Measurements from ENCODE around the gene DTX3.
"Not testable (repeated sequence)": the region's sequence is repeated elsewhere in the genome, so short reads cannot be mapped to it uniquely, and the experiment has no call there.

Gene DTX3

GRCh38 chr12:57641699-57642442 is 37.2 kb downstream of the DTX3 start:
- H3K4me3 ChIP-seq (ENCODE audit: low read length): no peak overlapping the region
- H3K27me3 ChIP-seq (ENCODE audit: control insufficient read depth, low read length): peaks cover 27% of the 10 kb centered on the region
- TF ChIP-seq CTCF (IDR thresholded peaks at IDR 0.05; ENCODE audit: low read depth, low read length, poor library complexity, severe bottlenecking): no peak
- no peak for TF ChIP-seq EZH2phosphoT487 (IDR thresholded peaks at IDR 0.05; ENCODE audit: borderline replicate concordance, low read length)
- no peak overlapping the region for H3K27ac ChIP-seq (ENCODE audit: low read depth, low read length)
- H3K4me1 ChIP-seq (ENCODE audit: control insufficient read depth, low read length): no peaks in the 10 kb centered on the region
- H3K79me2 ChIP-seq (ENCODE audit: control insufficient read depth, low read length): no peaks in the 10 kb centered on the region
- no peak overlapping the region for H3K4me2 ChIP-seq (ENCODE audit: low read length)
- no peaks in the 10 kb centered on the region for H3K36me3 ChIP-seq (ENCODE audit: control insufficient read depth, low read length)
- H3K9me3 ChIP-seq (ENCODE audit: control insufficient read depth, insufficient read depth, low read length): peaks cover 5% of the 10 kb centered on the region
- H3K9me2 ChIP-seq (replicated peaks; ENCODE audit: control insufficient read depth, low read length): no peaks in the 10 kb centered on the region
- no peaks in the 10 kb centered on the region for H4K20me1 ChIP-seq (ENCODE audit: control insufficient read depth, insufficient read depth, low read depth, low read length)
- H3F3A ChIP-seq (ENCODE audit: control insufficient read depth, insufficient read depth): no peaks in the 10 kb centered on the region

GRCh38 chr12:57645990-57646658 is 41.5 kb downstream of the DTX3 start:
- not testable (repeated sequence) for H3K4me3 ChIP-seq (ENCODE audit: low read length); H3K36me3 ChIP-seq (ENCODE audit: control insufficient read depth, low read length); H3K9me3 ChIP-seq (ENCODE audit: control insufficient read depth, insufficient read depth, low read length); H3K27ac ChIP-seq (ENCODE audit: low read depth, low read length); H3K79me2 ChIP-seq (ENCODE audit: control insufficient read depth, low read length); H4K20me1 ChIP-seq (ENCODE audit: control insufficient read depth, insufficient read depth, low read depth, low read length); H3K4me1 ChIP-seq (ENCODE audit: control insufficient read depth, low read length); H3F3A ChIP-seq (ENCODE audit: control insufficient read depth, insufficient read depth); H3K4me2 ChIP-seq (ENCODE audit: low read length); H3K9me2 ChIP-seq (replicated peaks; ENCODE audit: control insufficient read depth, low read length); H3K27me3 ChIP-seq (ENCODE audit: control insufficient read depth, low read length)

- H3K36me3 ChIP-seq (ENCODE audit: control insufficient read depth, low read length); H3K79me2 ChIP-seq (ENCODE audit: control insufficient read depth, low read length); H3K4me3 ChIP-seq (ENCODE audit: low read length); H3F3A ChIP-seq (ENCODE audit: control insufficient read depth, insufficient read depth); H3K4me2 ChIP-seq (ENCODE audit: low read length); H3K27me3 ChIP-seq (ENCODE audit: control insufficient read depth, low read length); H3K4me1 ChIP-seq (ENCODE audit: control insufficient read depth, low read length); H3K9me2 ChIP-seq (replicated peaks; ENCODE audit: control insufficient read depth, low read length); H4K20me1 ChIP-seq (ENCODE audit: control insufficient read depth, insufficient read depth, low read depth, low read length); H3K27ac ChIP-seq (ENCODE audit: low read depth, low read length); H3K9me3 ChIP-seq (ENCODE audit: control insufficient read depth, insufficient read depth, low read length): not testable (repeated sequence)
Observed at GRCh38 chr12:57646659-57647049, 42.0 kb downstream of the DTX3 start.

GRCh38 chr12:57654042-57654441 is 49.4 kb downstream of the DTX3 start:
- Histone ChIP-seq H3K36me3 (ENCODE audit: control insufficient read depth, low read length) (no peaks in the 10 kb centered on the region), H3K4me1 (ENCODE audit: control insufficient read depth, low read length) (no peaks in the 10 kb centered on the region), H3K4me2 (ENCODE audit: low read length) (no peak overlapping the region), H3K79me2 (ENCODE audit: control insufficient read depth, low read length) (no peaks in the 10 kb centered on the region), H3K9me2 (replicated peaks; ENCODE audit: control insufficient read depth, low read length) (no peaks in the 10 kb centered on the region), H3K4me3 (ENCODE audit: low read length) (no peak overlapping the region), H3F3A (ENCODE audit: control insufficient read depth, insufficient read depth) (no peaks in the 10 kb centered on the region), H3K27me3 (ENCODE audit: control insufficient read depth, low read length) (no peaks in the 10 kb centered on the region), H3K27ac (ENCODE audit: low read depth, low read length) (no peak overlapping the region), H4K20me1 (ENCODE audit: control insufficient read depth, insufficient read depth, low read depth, low read length) (no peaks in the 10 kb centered on the region), H3K9me3 (ENCODE audit: control insufficient read depth, insufficient read depth, low read length) (no peaks in the 10 kb centered on the region; the same call in 1 of the 2 replicates)
- TF ChIP-seq CTCF (IDR thresholded peaks at IDR 0.05; ENCODE audit: low read depth, low read length, poor library complexity, severe bottlenecking): no peak
